HG03135 (cell line): ENCODE measurements around the gene PDLIM4.

ENCODE experiments used
- ATAC-seq: cut with Tn5 transposase; IDR thresholded peaks from one replicate; pipeline ENCODE4 v1.9.1; 2021; ENCODE audit warnings: mild to moderate bottlenecking, moderate library complexity; ENCODE audit not compliant: unreplicated experiment

Gene PDLIM4

GRCh38 chr5:132253008-132253441 is 4.5 kb upstream of the PDLIM4 start:
- no peak for ATAC-seq

- ATAC-seq: no peak
These were observed 3.8 kb upstream of the PDLIM4 start for GRCh38 chr5:132253452-132254320.

DNA sequence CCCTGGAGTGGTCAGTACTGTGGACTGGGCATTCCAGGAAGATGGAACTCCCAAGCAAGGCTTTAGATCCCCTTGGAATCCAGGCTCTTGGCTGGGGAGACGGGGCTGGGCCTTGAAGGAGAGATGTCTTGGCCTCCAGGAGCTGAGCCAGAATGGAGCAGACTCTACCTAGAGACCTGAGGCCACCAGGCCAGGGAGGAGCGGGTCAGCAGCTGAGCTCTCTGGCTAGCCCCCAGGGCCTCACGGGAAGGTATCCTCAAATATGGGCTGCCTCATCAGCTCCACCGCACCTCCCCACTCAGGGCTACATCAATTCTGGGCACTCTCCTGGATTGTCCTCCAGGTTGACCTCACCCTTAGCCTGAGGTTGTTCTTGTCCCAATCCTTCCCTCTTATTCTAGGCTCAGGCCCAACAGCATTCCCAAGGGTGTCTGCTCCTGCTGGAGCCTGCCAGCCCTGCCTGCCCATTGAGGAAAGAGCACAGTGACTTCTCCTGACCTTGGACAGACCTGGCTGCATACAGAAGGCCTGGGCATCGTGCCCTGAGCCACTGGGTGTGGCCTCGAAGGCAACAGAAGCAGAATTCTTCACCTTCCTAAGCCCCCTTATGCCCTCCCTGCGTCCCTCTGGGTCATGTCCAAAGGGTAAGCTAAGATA is 3.0 kb upstream of the PDLIM4 start:
- no peak for ATAC-seq

- ATAC-seq: no peak
These were observed 1.3 kb upstream of the PDLIM4 start for GRCh38 chr5:132256086-132256782.

DNA sequence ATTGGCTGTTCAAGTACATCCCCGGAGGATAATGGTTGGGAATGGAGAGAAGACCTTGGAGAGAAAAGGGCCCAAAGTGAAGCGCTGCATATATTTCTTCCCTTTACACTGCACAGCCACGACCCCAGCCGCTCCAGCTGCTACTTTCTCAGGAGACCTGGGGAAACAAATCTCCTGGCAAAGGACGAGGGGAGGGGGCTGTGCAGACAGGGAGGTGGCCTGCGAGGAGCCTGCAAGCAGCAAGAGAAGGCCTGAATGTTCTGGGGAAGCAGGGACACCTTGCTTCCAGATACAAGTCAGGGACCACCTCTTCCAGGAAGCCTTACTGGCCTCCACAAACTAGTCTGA is 739 bp upstream of the PDLIM4 start:
- no peak for ATAC-seq

DNA sequence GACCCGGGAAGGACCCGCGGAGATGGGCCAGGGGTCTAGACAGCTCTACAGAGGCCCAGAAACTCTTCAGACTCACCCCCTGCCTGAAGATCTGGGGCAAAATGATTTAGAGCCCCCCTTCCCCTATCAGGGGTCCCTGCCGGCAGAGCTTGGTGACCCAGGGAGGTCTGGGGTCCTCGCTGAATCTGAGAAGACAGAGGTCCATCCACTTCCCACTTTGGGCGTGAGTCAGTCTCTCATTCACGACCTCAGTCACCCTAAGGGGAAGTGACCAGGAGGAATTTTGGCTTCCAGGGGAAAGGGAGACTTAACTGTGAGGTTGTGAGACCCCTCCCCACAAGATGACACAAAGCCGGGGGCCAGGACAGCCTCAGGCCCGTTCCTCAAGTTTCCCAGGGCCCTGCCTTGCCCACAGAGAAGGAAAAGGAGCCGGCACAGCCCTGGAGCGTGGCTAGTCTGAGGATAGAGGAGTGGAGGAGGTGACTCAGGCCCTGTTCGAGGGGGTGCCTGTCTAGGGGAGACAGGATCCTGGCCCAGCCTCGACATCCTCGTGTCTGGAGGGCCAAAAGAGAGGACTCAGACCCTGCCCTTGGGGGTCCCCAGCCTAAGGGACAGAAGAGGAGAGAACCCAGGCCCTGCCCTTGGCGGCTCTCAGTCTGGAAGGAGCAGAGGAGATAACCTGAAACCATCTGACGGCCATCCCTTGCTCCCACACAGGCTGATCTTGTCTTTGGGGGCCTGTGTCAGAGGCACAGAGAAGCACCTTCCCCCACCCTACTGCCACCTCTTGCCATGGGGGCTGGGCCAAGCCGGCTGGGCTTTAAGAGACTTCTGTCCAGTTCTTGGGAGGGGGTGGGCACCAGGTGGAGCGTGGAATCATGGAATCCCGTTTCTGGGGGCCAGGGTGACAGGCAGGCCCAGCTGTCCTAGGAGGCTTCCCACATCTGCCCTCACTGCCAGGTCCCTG is 889 bp downstream of the PDLIM4 start:
- no peak for ATAC-seq

- no peak for ATAC-seq
These were observed 1.8 kb downstream of the PDLIM4 start for GRCh38 chr5:132259069-132259851.

DNA sequence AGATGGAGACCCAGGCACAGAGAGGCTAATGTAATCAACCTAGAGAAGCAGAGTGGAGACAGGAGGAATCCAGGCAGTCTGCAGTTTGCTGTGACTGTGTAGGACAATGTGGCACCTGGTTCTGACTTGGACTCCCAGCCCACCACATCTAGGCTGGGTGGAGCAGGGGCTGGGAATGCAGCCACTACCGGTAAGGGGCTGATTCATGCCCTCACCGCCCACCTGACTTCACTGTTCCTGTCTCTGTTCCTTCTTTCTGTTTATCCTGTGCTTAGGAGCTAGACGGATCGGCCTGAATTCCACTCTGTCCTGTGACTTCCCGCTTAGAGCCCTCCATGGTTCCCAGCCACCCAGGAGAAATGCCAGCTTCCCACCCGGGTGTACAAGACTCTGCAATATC is 2.6 kb downstream of the PDLIM4 start:
- ATAC-seq: no peak

- no peak for ATAC-seq
These were observed 3.4 kb downstream of the PDLIM4 start for GRCh38 chr5:132260714-132261551.

- no peak for ATAC-seq
These were observed 4.7 kb downstream of the PDLIM4 start for GRCh38 chr5:132261881-132262845.

DNA sequence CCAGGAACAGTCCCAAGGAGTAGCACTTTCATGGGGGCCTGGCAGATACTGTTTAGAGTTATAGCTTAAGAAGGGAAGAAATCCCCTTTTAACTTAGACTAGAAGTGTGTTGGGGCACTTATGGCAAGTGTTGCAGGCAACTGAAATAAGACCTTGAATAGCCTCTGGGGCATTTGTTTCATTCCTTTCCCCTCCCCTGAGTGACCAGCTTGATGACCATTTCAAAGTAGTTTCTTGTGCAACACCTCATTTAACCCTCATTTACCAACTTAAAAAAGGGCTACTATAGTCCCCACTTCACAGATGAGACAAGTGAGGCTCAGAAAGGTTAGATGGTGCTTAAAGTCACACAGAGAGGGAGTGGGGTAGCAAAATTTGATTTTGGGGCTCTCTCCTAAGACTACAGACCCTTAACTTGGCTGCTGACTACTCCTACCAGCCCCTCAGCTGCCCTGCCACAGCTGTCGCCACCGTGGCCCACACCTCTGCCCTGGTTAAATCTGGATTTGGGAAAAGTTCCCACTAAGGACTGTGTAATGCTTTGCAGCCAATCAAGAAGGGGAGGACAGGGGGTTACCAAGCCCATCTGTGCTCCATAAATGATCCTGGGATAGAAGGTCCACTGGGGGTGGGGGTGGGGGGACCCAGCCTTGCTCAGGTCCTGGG is 5.5 kb downstream of the PDLIM4 start:
- ATAC-seq: no peak

GRCh38 chr5:132263548-132264261 is 6.2 kb downstream of the PDLIM4 start:
- ATAC-seq: no peak

GRCh38 chr5:132264546-132265335 is 7.2 kb downstream of the PDLIM4 start:
- no peak for ATAC-seq

DNA sequence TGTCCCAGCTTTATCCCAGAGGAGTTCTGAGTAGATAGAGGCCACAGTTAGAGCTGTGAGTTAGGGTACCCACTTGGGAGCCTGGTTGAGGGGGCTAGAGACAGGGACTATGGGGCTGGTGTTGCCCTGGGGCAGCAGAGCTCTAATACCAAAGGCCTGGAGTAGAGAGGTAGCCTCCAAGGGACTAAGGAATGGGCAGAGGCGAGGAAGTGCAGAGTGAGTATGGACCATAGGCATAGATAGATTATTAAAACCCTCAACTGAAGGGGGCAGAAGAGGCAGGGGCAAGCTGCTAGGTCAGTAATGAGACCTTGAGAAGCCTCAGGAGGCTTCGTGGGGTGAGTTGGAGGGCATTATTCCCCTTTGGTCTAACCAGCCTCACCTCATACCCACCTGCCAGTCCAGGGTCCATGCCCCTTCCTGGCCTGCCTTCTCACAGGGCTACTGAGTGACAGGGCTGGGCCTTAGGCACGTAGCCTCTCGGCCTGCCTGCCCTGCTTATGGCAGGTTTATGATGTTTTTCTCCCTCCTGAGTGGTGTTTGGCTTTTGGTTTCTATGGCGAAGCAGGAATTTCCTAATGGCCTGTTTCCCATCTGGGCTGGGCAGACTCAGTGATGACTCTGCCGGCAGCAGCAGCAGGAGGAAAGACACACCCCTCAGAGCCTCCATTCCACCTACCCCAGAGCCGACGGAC is 8.0 kb downstream of the PDLIM4 start:
- ATAC-seq: no peak
